GM04504 (cell line): Measurements from ENCODE around the gene SMURF2.

ENCODE experiments used
- DNase-seq: peaks from one replicate; pipeline ENCODE4 v3.0.0-alpha.2; 2012; ENCODE audit warnings: low read depth

The SMURF2 gene

DNA sequence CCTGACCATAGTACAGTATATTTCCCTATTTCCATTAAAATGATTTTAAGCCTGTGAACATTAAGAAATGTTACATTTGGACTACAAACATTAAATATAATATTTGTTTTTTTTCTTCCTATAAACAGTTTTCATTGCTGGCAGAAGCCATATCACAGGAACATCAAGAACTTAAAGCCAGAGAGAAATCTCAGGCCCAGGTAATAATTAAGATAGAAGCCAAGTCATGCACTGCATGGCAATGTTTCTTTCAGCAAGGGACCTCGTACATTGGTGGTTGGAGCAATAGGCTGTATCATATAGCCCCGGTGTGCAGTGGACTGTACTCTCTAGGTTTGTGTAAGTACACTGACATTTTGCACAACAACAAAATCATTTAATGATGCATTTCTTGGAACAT, 125.2 kb downstream of the SMURF2 start:
- no peak for DNase-seq

GRCh38 chr17:64535357-64535756, 126.8 kb downstream of the SMURF2 start:
- no peak for DNase-seq

GRCh38 chr17:64534187-64534586, 127.9 kb downstream of the SMURF2 start:
- no peak for DNase-seq

DNA sequence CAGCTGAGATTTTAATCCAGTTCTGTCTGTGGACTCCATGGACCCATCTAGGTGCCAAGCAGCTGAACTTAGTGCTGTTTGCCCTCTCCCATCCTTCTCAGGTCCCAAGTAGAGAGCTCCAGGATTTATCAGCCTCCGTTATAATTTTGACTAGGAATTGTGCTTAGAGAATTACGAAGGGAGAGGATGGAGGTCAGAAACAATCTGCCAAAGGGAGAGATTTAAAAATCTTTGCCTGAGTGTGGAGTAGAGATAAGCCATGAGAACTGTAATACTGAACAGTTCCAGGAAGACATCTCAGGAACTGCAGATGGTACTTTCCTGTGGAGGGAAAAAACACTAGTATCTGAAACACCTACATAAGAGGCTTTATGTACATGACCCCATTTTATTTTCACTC, 128.3 kb downstream of the SMURF2 start:
- DNase-seq, result no peak

GRCh38 chr17:64532409-64532808, 129.7 kb downstream of the SMURF2 start:
- DNase-seq, result no peak

- peak; percentile 46 for DNase-seq
Observed at GRCh38 chr17:64531955-64532371, 130.1 kb downstream of the SMURF2 start.

DNA sequence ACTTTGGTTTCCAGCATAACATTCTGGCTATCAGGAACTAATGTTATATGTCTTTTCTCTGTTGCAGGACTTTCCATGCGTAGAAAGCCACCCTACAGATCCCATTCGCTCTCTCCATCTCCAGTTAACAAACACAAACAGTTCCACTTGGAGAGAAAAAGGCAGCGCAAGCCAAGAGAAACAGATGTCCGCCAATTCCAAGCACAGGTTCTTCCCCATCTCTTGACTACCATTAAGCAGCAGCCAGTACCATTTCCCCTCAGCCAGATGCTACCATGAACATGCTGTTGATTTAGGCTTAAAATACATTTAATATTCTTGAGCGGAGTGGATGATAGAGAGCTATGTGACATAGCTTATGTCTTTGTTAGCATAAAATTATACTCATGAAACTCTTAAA, 132.9 kb downstream of the SMURF2 start:
- DNase-seq, result no peak

GRCh38 chr17:64527914-64528313, 134.2 kb downstream of the SMURF2 start:
- DNase-seq, result no peak

GRCh38 chr17:64520359-64520758, 141.7 kb downstream of the SMURF2 start:
- DNase-seq, result no peak

GRCh38 chr17:64519601-64520000, 142.5 kb downstream of the SMURF2 start:
- DNase-seq, result no peak

DNA sequence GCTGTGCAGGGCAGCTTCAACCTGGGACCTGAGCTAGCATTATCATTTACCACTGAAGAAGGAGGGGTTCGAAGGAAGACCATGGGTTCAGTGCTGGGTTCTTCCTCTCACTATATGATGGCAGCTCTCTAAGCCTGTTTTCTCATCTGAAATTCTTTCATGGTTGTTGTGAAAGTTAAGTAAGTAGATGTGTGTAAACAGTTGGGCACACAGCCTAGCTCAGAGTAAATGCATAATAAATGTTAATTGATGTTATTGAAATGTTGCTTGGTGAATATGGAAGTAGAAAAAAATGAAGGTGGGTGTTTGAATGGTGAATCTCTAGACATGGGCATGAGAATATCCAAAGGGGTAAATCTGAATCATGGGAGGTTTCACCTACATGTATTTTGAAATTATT, 146.3 kb downstream of the SMURF2 start:
- no peak for DNase-seq

DNA sequence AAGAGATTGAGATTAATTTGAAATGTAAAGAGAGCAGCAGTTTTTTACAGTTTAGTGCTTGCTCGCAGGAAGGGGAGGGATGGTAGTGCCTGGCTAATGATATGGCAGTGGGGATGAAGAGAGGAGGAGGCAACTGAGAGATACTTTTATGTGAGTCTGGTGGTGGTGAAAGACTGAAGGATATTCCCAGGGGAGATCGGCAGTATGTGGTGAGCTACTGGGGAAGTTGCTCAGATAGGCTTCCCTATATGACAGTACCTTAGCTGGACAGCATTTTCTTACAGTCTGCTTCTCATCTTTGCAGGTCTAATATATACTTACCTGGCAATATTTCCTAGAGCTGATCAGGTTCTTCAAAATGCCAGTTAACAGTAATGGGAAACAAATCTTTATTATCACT, 146.7 kb downstream of the SMURF2 start:
- DNase-seq, result no peak

DNA sequence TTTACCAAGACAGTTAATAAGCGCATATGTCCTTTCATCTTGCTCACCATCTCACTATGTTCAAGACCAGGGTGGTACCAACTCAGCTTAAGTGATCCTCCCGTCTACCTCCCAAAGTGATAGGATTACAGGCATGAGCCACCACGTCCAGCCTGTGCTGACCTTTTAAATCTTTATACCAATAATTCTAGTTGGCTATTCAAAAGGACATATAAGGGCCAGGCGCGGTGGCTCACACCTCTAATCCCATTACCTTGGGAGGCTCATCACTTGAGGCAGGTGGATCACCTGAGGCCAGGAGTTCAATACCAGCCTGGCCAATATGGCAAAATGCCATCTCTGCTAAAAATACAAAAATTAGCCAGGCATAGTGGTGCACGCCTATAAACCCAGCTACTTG, 152.9 kb downstream of the SMURF2 start:
- DNase-seq, result no peak

DNA sequence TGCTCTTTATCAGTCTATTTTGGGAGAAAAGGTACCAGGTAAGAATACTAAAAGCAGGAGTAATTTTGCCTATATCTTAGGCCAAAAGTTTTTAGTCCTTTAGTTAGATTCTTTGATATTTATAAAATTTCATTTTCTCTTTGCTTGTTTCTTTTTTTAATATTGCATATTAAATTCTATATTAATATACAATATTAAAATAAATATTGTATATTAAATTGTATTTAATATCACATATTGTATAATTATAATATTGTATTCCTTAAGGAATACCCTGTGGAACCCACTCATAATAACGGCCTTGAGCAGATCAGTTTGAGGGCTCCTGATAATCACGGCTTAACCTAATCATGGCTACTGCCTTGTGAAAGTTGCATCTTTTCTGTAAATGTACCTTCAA, 153.4 kb downstream of the SMURF2 start:
- DNase-seq, result no peak

- no peak for DNase-seq
Observed at GRCh38 chr17:64507413-64507782, 154.7 kb downstream of the SMURF2 start.

- DNase-seq, result peak; percentile 94
Observed at GRCh38 chr17:64506576-64507412, 155.3 kb downstream of the SMURF2 start, which contains the start of gene CEP95. Gene CEP95 (plus strand): TSS chr17:64506977. CDS start chr17:64507098, 121 bp downstream.

DNA sequence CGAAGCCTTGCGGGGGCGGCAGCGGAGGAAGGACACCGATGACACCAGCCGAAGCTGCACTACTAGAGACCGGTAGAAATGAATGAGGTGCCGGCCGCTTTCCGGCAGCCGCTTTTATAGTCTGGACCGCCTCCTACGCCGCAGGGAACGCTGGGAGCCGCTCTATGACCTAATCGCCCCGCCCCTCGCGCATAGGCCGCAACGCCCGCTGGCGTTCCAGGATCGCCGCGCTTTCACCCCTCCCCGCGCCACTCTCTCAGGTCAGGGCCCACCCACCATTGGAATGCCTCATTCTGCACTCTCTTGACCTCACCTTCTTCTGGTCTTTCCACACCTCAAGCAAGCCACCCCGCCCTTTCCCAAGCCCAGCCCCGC, 155.9 kb downstream of the SMURF2 start, which contains the start of gene DDX5:
DDX5 (minus strand) TSS at position 89 of the 375 bp plus-strand sequence. CDS start 170 bp downstream, outside the sequence.
- DNase-seq, result peak; percentile 94

DNA sequence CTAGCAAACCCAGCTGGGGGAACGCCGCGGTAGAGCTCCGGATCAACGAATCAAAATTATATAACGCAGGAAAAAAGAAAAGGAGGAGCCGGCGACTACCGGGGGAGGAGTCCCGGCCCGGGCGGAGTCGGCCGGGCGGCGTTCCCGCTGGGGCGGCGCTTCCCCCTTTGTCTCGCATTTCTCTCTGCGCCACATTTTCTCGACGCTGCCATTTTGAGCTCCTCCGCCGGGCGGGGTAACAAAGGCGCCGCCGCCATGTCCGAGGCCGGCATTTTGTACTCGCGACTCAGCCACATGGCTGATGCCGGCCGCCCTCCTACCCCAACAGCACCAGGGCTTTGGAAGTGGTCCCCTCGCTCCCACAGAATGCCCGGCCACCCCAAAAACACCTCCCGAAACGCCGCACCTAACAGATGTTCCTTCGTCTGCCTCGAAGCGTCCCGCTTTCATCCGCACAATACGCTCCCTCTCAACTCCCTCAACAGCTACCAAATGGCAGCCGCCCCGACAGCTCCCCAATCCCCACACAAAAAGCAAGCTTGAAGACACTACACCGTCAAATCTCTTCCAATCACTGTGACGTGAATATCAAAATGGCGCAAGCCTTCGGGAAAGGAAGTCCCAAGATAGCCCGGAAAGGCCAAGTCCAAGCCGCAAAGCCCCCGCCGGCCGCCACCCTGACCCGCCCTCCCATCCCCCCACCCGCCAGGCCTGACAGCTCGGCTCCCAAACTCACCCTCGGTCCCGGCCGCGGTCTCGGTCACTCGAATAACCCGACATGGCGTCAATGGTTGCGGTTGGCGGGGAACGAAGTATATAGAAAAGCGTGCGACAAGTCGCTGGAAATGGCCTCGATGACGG, 156.5 kb downstream of the SMURF2 start:
- DNase-seq, result peak; percentile 83

- DNase-seq, result no peak
Observed at GRCh38 chr17:64504769-64505339, 157.3 kb downstream of the SMURF2 start.

DNA sequence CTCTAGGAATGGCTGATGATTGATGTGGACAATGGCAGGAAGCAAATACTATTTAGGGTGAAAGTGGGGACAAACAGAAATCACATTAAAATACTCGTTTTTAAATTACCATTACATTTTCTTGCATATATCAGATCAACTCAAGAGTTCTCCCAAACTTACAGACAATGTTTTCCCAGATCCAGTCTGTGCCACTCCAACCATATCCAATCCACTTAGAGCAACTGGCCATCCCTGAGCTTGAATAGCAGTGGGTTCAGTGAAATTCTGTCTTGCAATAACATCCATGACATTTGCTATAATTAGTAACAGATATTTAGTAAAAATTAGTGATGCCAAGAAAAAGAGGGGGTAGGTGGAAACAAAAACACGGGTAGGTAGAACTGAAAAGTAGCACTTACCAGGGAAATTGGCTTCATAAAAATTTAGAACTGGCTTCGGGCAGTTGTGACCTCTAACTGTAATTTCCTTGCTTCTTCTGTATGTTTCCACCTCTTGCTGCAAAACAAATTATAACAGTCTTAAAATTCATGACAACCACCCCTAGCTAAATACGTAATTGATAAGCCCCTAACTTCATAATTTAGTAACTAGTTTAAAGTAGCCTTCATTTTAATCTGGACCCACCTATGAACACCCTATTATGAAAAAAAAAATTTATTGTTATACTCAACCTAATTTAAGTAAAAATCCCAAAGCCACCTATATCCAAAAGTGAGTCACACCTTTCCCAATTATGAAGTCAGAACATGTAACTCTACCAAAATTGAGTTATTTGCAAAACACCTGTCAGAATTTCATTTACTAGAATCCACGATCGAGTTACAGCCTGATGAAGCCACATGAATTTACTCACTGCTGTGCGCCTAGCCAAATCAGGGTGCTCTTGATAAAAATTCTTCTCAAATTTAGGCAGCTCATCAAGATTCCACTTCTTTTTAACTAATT, 158.0 kb downstream of the SMURF2 start:
- DNase-seq, result no peak

DNA sequence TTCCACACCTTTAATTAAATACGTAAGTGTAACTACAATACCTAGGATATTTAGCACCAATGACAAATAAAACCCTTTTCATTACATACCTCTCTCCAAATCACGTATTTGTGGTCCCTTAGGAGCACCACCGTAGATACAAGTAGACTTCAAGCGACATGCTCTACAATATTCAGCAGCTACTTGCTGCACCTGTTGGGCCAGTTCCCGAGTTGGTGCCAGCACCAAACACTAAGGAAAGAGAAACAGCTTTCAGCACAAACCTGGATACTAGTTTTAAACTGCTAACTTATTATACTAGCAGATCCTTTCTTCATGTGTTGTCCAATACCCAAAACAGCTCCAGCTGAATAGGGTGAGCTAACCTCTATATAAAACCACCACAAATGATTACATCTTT, 158.8 kb downstream of the SMURF2 start:
- DNase-seq, result no peak

DNA sequence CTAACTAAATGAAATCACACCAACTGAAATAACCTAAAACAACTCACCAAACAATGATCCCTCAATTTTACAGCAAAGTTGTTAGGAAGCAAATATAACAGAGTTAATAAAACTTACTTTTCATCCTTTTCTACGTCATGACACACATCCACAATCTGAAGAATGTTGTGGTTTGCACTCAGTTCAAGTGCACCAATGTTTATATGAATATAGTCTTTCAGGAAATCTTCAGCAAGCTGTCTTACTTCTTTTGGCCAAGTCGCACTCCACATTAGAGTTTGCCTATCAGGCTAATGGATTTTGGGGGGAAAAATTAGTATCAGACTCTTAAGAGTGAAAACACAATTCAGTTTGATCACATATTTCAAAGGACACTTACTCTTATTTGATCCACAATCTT, 159.3 kb downstream of the SMURF2 start:
- DNase-seq, result no peak
